ENCODE data around the gene E2F1.

The E2F1 gene

GRCh38 chr20:33686100-33686983 lies at the start of gene E2F1:
Gene E2F1, minus strand, starts transcription at chr20:33686385. Its CDS starts 121 bp downstream, at chr20:33686264.
- peak; percentile 98 for ATAC-seq
- TF ChIP-seq SNAI2 (CRISPR knock-in tag; IDR thresholded peaks at IDR 0.05) (no peak), CSRNP3 (CRISPR knock-in tag; IDR thresholded peaks at IDR 0.05) (no peak), BACH2 (CRISPR knock-in tag; IDR thresholded peaks at IDR 0.05; ENCODE audit: borderline replicate concordance) (no peak), PATZ1 (CRISPR knock-in tag; IDR thresholded peaks at IDR 0.05; ENCODE audit: borderline replicate concordance) (no peak), TCF4 (CRISPR knock-in tag; IDR thresholded peaks at IDR 0.05; ENCODE audit: borderline replicate concordance) (no peak), ZFP3 (CRISPR knock-in tag; IDR thresholded peaks at IDR 0.05) (no peak), GLIS3 (CRISPR knock-in tag; IDR thresholded peaks at IDR 0.05) (no peak), TSHZ2 (CRISPR knock-in tag; IDR thresholded peaks at IDR 0.05) (no peak), ZNF70 (CRISPR knock-in tag; IDR thresholded peaks at IDR 0.05) (no peak), ZFP30 (CRISPR knock-in tag; IDR thresholded peaks at IDR 0.05) (no peak)

GRCh38 chr20:33733654-33734576 lies 47.7 kb upstream of the E2F1 start:
- TF ChIP-seq ZNF8 (CRISPR knock-in tag; IDR thresholded peaks at IDR 0.05) (no peak), RARB (CRISPR knock-in tag; IDR thresholded peaks at IDR 0.05) (no peak), ZFP30 (CRISPR knock-in tag; IDR thresholded peaks at IDR 0.05) (no peak), POU6F1 (CRISPR knock-in tag; IDR thresholded peaks at IDR 0.05; ENCODE audit: borderline replicate concordance, low read depth) (no peak)
- peak; percentile 62 for ATAC-seq

- peak; percentile 64 for ATAC-seq
- no peak for TF ChIP-seq SNAI2 (CRISPR knock-in tag; IDR thresholded peaks at IDR 0.05)
- no peak for TF ChIP-seq TCF4 (CRISPR knock-in tag; IDR thresholded peaks at IDR 0.05; ENCODE audit: borderline replicate concordance)
- TF ChIP-seq CSRNP3 (CRISPR knock-in tag; IDR thresholded peaks at IDR 0.05), result 0 out of 2 replicates have a peak, but pooled peaks have one; percentile 13
- no peak for TF ChIP-seq ZNF8 (CRISPR knock-in tag; IDR thresholded peaks at IDR 0.05)
- no peak for TF ChIP-seq OSR1 (CRISPR knock-in tag; IDR thresholded peaks at IDR 0.05)
- TF ChIP-seq TSHZ2 (CRISPR knock-in tag; IDR thresholded peaks at IDR 0.05), result peak; percentile 62
Measured at GRCh38 chr20:33732166-33732970, 46.2 kb upstream of the E2F1 start.

All from SK-N-SH treated with all-trans-retinoic acid at 6 μM for 48 hours (cell line).